CD8-positive, alpha-beta memory T cell (primary cell): Measurements from ENCODE around the gene UBR1. TPM values are rescaled to one million over a fixed set of nuclear protein-coding genes. Genes with fewer than 3 reads are reported as not detected.
A peak's percentile ranks its signal among the peaks of the same experiment; 100 is the strongest.

Source experiments
- CTCF ChIA-PET: fragments of 350-600 bp; sonication (Branson Sonifier 250); formaldehyde crosslinking; loops from one replicate; lab custom pipeline; 2021; ENCODE audit warnings: antibody characterized with exemption; lab: Charles Lee
- POLR2A ChIA-PET: fragments of 350-600 bp; sonication (Branson Sonifier 250); formaldehyde crosslinking; loops from one replicate; lab custom pipeline; 2021; ENCODE audit warnings: antibody characterized with exemption; lab: Charles Lee
- DNase-seq, 5 donors: peaks; one replicate each; pipeline versions ENCODE4 v3.0.0 to v3.0.0-alpha.2; 2020 to 2022; ENCODE audit warnings: mixed read lengths in 1 of 5
- H3K27ac ChIP-seq: one replicate; pipeline ENCODE4 v1.7.0; 2013; ENCODE audit warnings: low read depth, mild to moderate bottlenecking, low read length, moderate library complexity
- H3K27me3 ChIP-seq: 2 replicates; pipeline ENCODE4 v1.7.0; 2013; ENCODE audit warnings: low read length, mild to moderate bottlenecking; ENCODE audit not compliant: insufficient read depth, poor library complexity, severe bottlenecking
- H3K36me3 ChIP-seq: 2 replicates; pipeline ENCODE4 v1.7.0; 2013; ENCODE audit warnings: mild to moderate bottlenecking, low read length, moderate library complexity; ENCODE audit not compliant: insufficient read depth
- H3K4me1 ChIP-seq: 2 replicates; pipeline ENCODE4 v1.7.0; 2013; ENCODE audit warnings: mild to moderate bottlenecking, low read length, moderate library complexity; ENCODE audit not compliant: insufficient read depth
- H3K4me3 ChIP-seq: 2 replicates; pipeline ENCODE4 v1.7.0; 2013; ENCODE audit warnings: mild to moderate bottlenecking, low read length
- H3K9me3 ChIP-seq: 2 replicates; pipeline ENCODE4 v1.7.0; 2013; ENCODE audit warnings: mild to moderate bottlenecking, low read length
- H3K27ac Mint-ChIP-seq, 8 donors: one replicate each; pipeline ENCODE4 v1.8.0; 2020 to 2021; ENCODE audit warnings: mixed read lengths in 8 of 8, mild to moderate bottlenecking in 6 of 8, inconsistent platforms in 3 of 8, moderate library complexity in 3 of 8
- H3K27me3 Mint-ChIP-seq, 2 donors: one replicate each; pipeline ENCODE4 v1.8.0; 2020 to 2021; ENCODE audit warnings: mixed read lengths in 2 of 2, mild to moderate bottlenecking in 1 of 2, moderate library complexity in 1 of 2
- H3K36me3 Mint-ChIP-seq, 3 donors: one replicate each; pipeline ENCODE4 v1.8.0; 2020 to 2021; ENCODE audit warnings: mixed read lengths in 3 of 3, inconsistent platforms in 1 of 3, mild to moderate bottlenecking in 1 of 3
- H3K4me1 Mint-ChIP-seq, 3 donors: one replicate each; pipeline ENCODE4 v1.8.0; 2020 to 2021; ENCODE audit warnings: mixed read lengths in 3 of 3, inconsistent platforms in 1 of 3, mild to moderate bottlenecking in 1 of 3
- H3K4me3 Mint-ChIP-seq, 7 donors: one replicate each; pipeline ENCODE4 v1.8.0; 2020 to 2021; ENCODE audit warnings: mixed read lengths in 7 of 7, mild to moderate bottlenecking in 6 of 7, moderate library complexity in 4 of 7, inconsistent platforms in 2 of 7
- H3K9me3 Mint-ChIP-seq, 5 donors: one replicate each; pipeline ENCODE4 v1.8.0; 2020 to 2022; ENCODE audit warnings: mixed read lengths in 5 of 5, mild to moderate bottlenecking in 3 of 5, moderate library complexity in 2 of 5, inconsistent platforms in 1 of 5
- polyA plus RNA-seq: library from polyadenylated mRNA; unstranded; fragments of 300-500 nt; fragmentation: Illumina TruSeq; gene quantifications from one replicate; pipeline ENCODE4 v1.2.3, GENCODE V29; 2021
- total RNA-seq, 2 experiments: library from RNA; stranded (reverse); gene quantifications; one replicate each; pipeline ENCODE4 v1.2.3, GENCODE V29; 2021

UBR1 gene
- total and polyA plus RNA-seq, 3 experiments from 2014 or later: 15.4 to 29.7 (median 28.6) TPM

DNA sequence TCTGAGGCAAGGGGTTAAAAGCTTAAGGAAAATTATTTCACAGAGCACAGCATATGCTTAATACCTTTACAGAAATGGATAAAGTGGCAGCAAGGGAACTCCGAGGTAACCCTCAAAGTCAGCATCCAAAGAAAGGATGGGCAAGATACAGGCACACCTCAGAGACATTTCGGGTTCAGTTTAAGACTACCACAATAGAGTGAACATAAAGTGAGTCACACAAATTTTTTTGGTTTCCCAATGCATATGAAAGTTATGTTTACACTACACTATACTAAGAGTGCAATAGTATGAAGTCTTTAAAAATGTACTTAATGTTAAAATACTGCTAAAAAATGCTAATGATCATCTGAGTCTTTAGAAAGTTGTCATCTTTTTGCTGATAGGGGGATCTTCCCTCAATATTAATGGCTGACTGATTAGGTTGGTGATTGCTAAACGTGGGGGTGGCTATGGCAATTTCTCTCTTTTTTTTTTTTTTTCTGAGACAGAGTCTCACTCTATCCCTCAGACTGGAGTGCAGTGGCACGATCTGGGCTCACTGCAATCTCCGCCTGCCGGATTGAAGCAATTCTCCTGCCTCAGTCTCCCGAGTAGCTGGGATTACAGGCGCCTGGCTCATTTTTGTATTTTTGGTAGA is 10.0 kb downstream of the UBR1 start:
- no peaks in the 10 kb centered on the region for H3K9me3 ChIP-seq
- Mint-ChIP-seq H3K9me3 (no peaks in the 10 kb centered on the region), H3K4me1 (peaks cover 58 to 81% (median 69%) of the 10 kb centered on the region in 3 donors), H3K27ac (peak overlapping the region in 3 of 8 donors; percentile 32 to 61 (median 49)), H3K27me3 (no peaks in the 10 kb centered on the region), H3K4me3 (no peak overlapping the region), H3K36me3 (peaks cover 4 to 64% (median 23%) of the 10 kb centered on the region in 3 donors)
- H3K36me3 ChIP-seq: no peaks in the 10 kb centered on the region
- no peak for DNase-seq
- POLR2A ChIA-PET: interaction anchor here (0.6 kb wide), 1 partner anchor 89 kb away, joined by 5 read pairs; no protein-coding TSS in a partner anchor
- no peak overlapping the region for H3K4me3 ChIP-seq
- no peak overlapping the region for H3K27ac ChIP-seq
- H3K4me1 ChIP-seq: peaks cover 13% of the 10 kb centered on the region
- CTCF ChIA-PET: no interaction called here
- H3K27me3 ChIP-seq: no peaks in the 10 kb centered on the region

DNA sequence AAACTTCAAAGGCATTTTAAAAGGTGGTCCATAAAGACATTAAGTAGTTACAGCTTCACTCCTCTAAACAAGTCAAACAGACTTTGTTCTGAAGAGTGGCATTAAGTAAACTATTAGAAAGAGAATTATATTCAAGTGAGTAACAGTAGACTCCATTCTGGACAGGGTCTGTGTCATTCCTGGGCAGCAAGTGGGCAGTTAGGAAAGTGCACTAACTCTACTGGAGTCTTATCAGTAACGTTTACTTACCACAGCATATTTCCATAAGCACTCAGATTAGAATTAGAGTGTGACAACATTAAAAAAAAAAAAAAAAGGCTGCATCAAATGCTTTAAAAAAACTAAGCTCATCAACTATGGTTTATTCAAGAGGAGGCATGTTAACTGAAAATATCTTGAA is 10.6 kb downstream of the UBR1 start:
- ChIA-PET POLR2A (interaction anchor here (0.6 kb wide), 1 partner anchor 89 kb away, joined by 5 read pairs; no protein-coding TSS in a partner anchor), CTCF (no interaction called here)
- Mint-ChIP-seq H3K36me3 (peaks cover 2 to 61% (median 22%) of the 10 kb centered on the region in 3 donors), H3K27me3 (no peaks in the 10 kb centered on the region), H3K4me3 (no peak overlapping the region), H3K4me1 (peaks cover 55 to 81% (median 68%) of the 10 kb centered on the region in 3 donors), H3K9me3 (no peaks in the 10 kb centered on the region), H3K27ac (peak overlapping the region in 2 of 8 donors; percentile 32 to 65)
- H3K4me1 ChIP-seq: peaks cover 11% of the 10 kb centered on the region
- no peaks in the 10 kb centered on the region for H3K9me3 ChIP-seq
- H3K27ac ChIP-seq: peak overlapping the region; percentile 52
- no peak overlapping the region for H3K4me3 ChIP-seq
- DNase-seq: no peak
- no peaks in the 10 kb centered on the region for H3K27me3 ChIP-seq
- no peaks in the 10 kb centered on the region for H3K36me3 ChIP-seq

DNA sequence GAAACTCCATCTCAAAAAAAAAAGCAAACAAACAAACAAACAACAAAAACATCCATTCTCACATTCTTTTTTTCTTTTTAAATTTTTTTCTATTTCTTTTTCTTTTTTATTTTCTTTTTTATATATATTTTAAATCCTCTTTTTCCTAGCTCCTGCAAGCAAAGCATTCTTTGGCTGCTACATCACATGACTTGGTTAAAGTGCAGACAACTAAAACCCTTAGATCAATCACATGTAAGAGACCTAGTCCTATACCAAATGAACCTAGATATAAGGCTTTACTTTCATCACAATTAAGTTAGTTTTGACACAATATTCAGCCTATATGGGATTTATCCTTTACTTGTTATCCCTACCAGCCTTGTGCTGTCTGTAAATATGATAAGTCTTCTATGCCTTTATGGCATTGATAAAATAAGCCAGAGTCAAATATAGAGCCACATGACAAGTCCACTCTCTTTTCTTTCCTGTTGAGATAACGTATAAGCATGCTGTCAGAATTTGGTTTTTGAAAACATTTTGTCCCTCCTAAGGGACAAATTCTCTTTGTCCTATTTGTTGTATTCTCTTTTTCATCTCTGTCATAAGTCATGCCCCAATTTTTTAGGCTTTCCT is 11.3 kb downstream of the UBR1 start:
- POLR2A ChIA-PET: no interaction called here
- H3K4me3 Mint-ChIP-seq: no peak overlapping the region
- Histone ChIP-seq H3K27me3 (no peaks in the 10 kb centered on the region), H3K4me1 (peaks cover 11% of the 10 kb centered on the region), H3K36me3 (no peaks in the 10 kb centered on the region), H3K4me3 (no peak overlapping the region), H3K27ac (peak overlapping the region; percentile 52), H3K9me3 (no peaks in the 10 kb centered on the region)
- H3K27ac Mint-ChIP-seq: peak overlapping the region in 3 of 8 donors; percentile 6 to 65 (median 6)
- H3K27me3 Mint-ChIP-seq: no peaks in the 10 kb centered on the region
- CTCF ChIA-PET: interaction anchor here (1.0 kb wide), 1 partner anchor 45 kb away, joined by 3 read pairs; no protein-coding TSS in a partner anchor
- H3K36me3 Mint-ChIP-seq: peaks cover 0 to 60% (median 23%) of the 10 kb centered on the region in 3 donors
- peaks cover 56 to 82% (median 68%) of the 10 kb centered on the region in 3 donors for H3K4me1 Mint-ChIP-seq
- DNase-seq: no peak
- H3K9me3 Mint-ChIP-seq: no peaks in the 10 kb centered on the region

DNA sequence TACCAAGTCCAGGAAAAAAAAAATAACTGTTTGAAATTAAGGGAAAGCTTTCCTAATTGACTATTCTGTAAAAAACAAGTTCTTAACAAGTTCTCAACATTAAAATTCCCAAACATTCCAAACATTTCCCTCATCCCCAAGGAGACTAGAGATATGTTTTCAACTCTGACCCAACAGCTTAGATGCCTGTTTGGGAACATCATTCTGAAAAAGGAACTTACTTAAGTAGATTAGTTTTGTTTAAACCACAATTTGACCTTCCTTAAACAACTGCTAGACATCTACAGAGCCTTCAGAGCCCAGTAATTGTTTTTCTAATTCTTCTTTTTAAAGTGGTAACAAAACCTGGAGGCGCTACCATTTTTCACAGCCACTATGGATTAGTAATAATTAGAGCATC is 12.8 kb downstream of the UBR1 start:
- no peaks in the 10 kb centered on the region for H3K27me3 ChIP-seq
- CTCF ChIA-PET: no interaction called here
- no peak for DNase-seq
- H3K36me3 ChIP-seq: no peaks in the 10 kb centered on the region
- Mint-ChIP-seq H3K36me3 (peaks cover 0 to 57% (median 23%) of the 10 kb centered on the region in 3 donors), H3K27ac (no peak overlapping the region), H3K4me1 (peaks cover 53 to 76% (median 65%) of the 10 kb centered on the region in 3 donors), H3K4me3 (no peak overlapping the region), H3K27me3 (no peaks in the 10 kb centered on the region), H3K9me3 (no peaks in the 10 kb centered on the region)
- no peaks in the 10 kb centered on the region for H3K9me3 ChIP-seq
- no peak overlapping the region for H3K27ac ChIP-seq
- H3K4me1 ChIP-seq: peaks cover 11% of the 10 kb centered on the region
- POLR2A ChIA-PET: no interaction called here
- no peak overlapping the region for H3K4me3 ChIP-seq

DNA sequence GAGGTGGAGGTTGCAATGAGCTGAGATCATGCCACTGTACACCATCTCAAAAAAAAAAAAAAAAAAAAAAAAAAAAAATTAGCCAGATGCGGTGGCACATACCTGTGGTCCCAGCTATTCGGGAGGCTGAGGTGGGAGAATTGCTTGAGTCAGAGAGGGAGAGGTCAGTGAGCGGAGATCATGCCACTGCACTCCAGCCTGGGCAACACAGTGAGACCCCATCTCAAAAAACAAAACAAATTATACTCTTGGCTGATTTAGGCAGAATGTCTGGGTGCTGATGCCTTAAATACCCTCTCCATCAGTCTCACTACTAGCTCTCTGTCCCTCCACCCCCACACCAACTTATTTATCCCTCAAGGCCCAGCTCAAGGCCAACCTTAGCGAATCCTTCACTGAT is 14.0 kb downstream of the UBR1 start:
- Mint-ChIP-seq H3K4me1 (peaks cover 46 to 71% (median 64%) of the 10 kb centered on the region in 3 donors), H3K9me3 (no peaks in the 10 kb centered on the region), H3K4me3 (peak overlapping the region in 1 of 7 donors; percentile 6), H3K27ac (peak overlapping the region in 1 of 8 donors; percentile 44), H3K36me3 (peaks cover 0 to 48% (median 16%) of the 10 kb centered on the region in 3 donors), H3K27me3 (no peaks in the 10 kb centered on the region)
- Histone ChIP-seq H3K4me1 (peaks cover 10% of the 10 kb centered on the region), H3K27ac (no peak overlapping the region), H3K4me3 (no peak overlapping the region), H3K27me3 (no peaks in the 10 kb centered on the region), H3K9me3 (no peaks in the 10 kb centered on the region), H3K36me3 (no peaks in the 10 kb centered on the region)
- ChIA-PET POLR2A (no interaction called here), CTCF (no interaction called here)
- DNase-seq: no peak

DNA sequence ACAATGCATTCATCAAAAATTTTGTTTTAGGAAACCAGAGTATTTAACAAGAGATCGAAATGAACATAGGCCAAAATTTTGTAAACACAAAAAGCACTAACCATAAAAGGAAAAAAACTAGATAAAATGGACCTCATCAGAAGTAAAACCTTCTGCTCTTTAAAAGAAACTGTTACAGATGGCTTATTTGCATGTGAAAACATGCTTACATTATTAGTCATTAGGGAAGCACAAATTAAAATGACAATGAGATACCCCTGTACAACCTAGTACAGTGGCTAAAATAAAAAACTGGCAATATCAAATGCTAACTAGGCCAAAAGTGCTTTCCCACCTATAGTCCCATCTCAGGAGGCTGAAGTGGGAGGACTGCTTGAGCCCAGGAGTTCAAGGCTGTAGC is 19.3 kb downstream of the UBR1 start:
- no peaks in the 10 kb centered on the region for H3K4me1 ChIP-seq
- no peak overlapping the region for H3K4me3 ChIP-seq
- no peaks in the 10 kb centered on the region for H3K36me3 ChIP-seq
- Mint-ChIP-seq H3K27me3 (no peaks in the 10 kb centered on the region), H3K36me3 (peaks cover 0 to 53% (median 16%) of the 10 kb centered on the region in 3 donors), H3K9me3 (no peaks in the 10 kb centered on the region), H3K4me1 (peaks cover 35 to 58% (median 56%) of the 10 kb centered on the region in 3 donors), H3K4me3 (no peak overlapping the region), H3K27ac (peak overlapping the region in 4 of 8 donors; percentile 22 to 76 (median 46))
- no peaks in the 10 kb centered on the region for H3K27me3 ChIP-seq
- H3K9me3 ChIP-seq: no peaks in the 10 kb centered on the region
- ChIA-PET POLR2A (no interaction called here), CTCF (no interaction called here)
- H3K27ac ChIP-seq: no peak overlapping the region
- no peak for DNase-seq

DNA sequence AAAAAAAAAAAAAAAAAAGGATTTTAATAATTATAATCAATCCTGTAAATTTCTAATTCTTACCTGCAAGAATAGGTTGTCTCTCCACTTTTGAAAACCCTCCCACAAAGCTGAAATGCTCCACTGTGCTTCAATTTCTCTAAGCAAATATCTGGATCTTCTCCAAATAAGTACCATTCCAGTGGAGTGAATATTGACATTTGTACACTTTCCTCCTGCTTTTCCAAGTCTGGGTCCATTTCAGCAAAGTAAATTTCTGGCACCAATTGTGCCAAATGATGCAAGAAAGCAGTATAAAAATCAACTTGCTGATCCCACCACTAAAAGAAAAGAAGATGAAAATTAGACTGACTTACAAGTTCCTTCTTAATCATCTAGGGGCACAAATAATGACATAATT is 19.9 kb downstream of the UBR1 start:
- DNase-seq: no peak
- Mint-ChIP-seq H3K36me3 (peaks cover 0 to 59% (median 16%) of the 10 kb centered on the region in 3 donors), H3K4me1 (peaks cover 35 to 56% (median 54%) of the 10 kb centered on the region in 3 donors), H3K27me3 (no peaks in the 10 kb centered on the region), H3K27ac (peak overlapping the region in 3 of 8 donors; percentile 17 to 76 (median 33)), H3K4me3 (no peak overlapping the region), H3K9me3 (no peaks in the 10 kb centered on the region)
- no peaks in the 10 kb centered on the region for H3K4me1 ChIP-seq
- H3K36me3 ChIP-seq: no peaks in the 10 kb centered on the region
- H3K9me3 ChIP-seq: no peaks in the 10 kb centered on the region
- H3K4me3 ChIP-seq: no peak overlapping the region
- no peaks in the 10 kb centered on the region for H3K27me3 ChIP-seq
- H3K27ac ChIP-seq: no peak overlapping the region
- POLR2A ChIA-PET: interaction anchor here (0.6 kb wide), 1 partner anchor 294 kb away, joined by 4 read pairs; no protein-coding TSS in a partner anchor
- CTCF ChIA-PET: no interaction called here

DNA sequence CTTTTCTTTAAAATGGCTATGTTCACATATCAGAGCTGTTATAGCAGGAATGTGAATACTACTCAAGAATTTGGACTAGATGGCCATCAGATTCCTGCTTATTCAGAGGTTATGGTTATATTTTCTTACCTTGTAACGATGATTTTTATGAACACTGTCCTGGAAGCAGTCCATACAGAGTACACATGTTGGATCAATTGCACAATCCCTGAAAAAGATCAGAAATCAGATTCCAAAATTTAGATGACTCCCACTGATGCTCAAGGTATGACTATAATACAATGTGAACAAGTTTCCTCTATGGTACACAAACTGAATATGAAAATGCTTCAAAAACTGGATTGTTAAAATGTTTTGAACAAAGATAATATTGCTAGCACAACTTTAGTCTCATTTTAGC is 23.3 kb downstream of the UBR1 start:
- POLR2A ChIA-PET: no interaction called here
- no peak overlapping the region for H3K4me3 Mint-ChIP-seq
- H3K27ac ChIP-seq: no peak overlapping the region
- H3K9me3 ChIP-seq: no peaks in the 10 kb centered on the region
- no peaks in the 10 kb centered on the region for H3K36me3 ChIP-seq
- no peak overlapping the region for H3K4me3 ChIP-seq
- H3K27me3 ChIP-seq: no peaks in the 10 kb centered on the region
- CTCF ChIA-PET: no interaction called here
- H3K36me3 Mint-ChIP-seq: peaks cover 0 to 70% (median 22%) of the 10 kb centered on the region in 3 donors
- no peaks in the 10 kb centered on the region for H3K27me3 Mint-ChIP-seq
- DNase-seq: no peak
- H3K27ac Mint-ChIP-seq: peak overlapping the region in 4 of 8 donors; percentile 0 to 27 (median 7)
- H3K4me1 Mint-ChIP-seq: peaks cover 32 to 52% (median 50%) of the 10 kb centered on the region in 3 donors
- H3K4me1 ChIP-seq: no peaks in the 10 kb centered on the region
- H3K9me3 Mint-ChIP-seq: no peaks in the 10 kb centered on the region
